Measurements from ENCODE around the gene RTF1.

RTF1 gene

GRCh38 chr15:41494190-41494921 is 77.5 kb downstream of the RTF1 start:
- peaks cover 0 to 7% of the 10 kb centered on the region in 2 donors for H3K27me3 ChIP-seq (ENCODE audit: control insufficient read depth in 2 of 2, insufficient read depth in 2 of 2, low read length in 2 of 2)
- H3K9ac ChIP-seq (ENCODE audit: low read depth in 1 of 2, low read length in 2 of 2): peak overlapping the region; percentile 41 to 74
- H3K36me3 ChIP-seq (ENCODE audit: control insufficient read depth in 2 of 2, insufficient read depth in 2 of 2, low read length in 2 of 2): no peaks in the 10 kb centered on the region
- H3K9me3 ChIP-seq (ENCODE audit: control insufficient read depth in 2 of 2, low read length in 2 of 2): no peaks in the 10 kb centered on the region
- peak overlapping the region; percentile 55 to 78 for H3K4me3 ChIP-seq (ENCODE audit: low read length in 2 of 2)
- peaks cover 24 to 26% of the 10 kb centered on the region in 2 donors for H3K4me1 ChIP-seq (ENCODE audit: control insufficient read depth in 2 of 2, insufficient read depth in 2 of 2, low read length in 2 of 2)
- H3K27ac ChIP-seq (ENCODE audit: low read depth in 2 of 2, low read length in 2 of 2): peak overlapping the region; percentile 90 to 93

GRCh38 chr15:41494922-41495735 is 78.2 kb downstream of the RTF1 start:
- peaks cover under 1 to 7% of the 10 kb centered on the region in 2 donors for H3K27me3 ChIP-seq (ENCODE audit: control insufficient read depth in 2 of 2, insufficient read depth in 2 of 2, low read length in 2 of 2)
- H3K9ac ChIP-seq (ENCODE audit: low read depth in 1 of 2, low read length in 2 of 2): peak overlapping the region; percentile 61 to 74
- H3K27ac ChIP-seq (ENCODE audit: low read depth in 2 of 2, low read length in 2 of 2): peak overlapping the region; percentile 90 to 93
- peaks cover 24 to 26% of the 10 kb centered on the region in 2 donors for H3K4me1 ChIP-seq (ENCODE audit: control insufficient read depth in 2 of 2, insufficient read depth in 2 of 2, low read length in 2 of 2)
- H3K4me3 ChIP-seq (ENCODE audit: low read length in 2 of 2): peak overlapping the region; percentile 55 to 78
- H3K36me3 ChIP-seq (ENCODE audit: control insufficient read depth in 2 of 2, insufficient read depth in 2 of 2, low read length in 2 of 2): no peaks in the 10 kb centered on the region
- H3K9me3 ChIP-seq (ENCODE audit: control insufficient read depth in 2 of 2, low read length in 2 of 2): no peaks in the 10 kb centered on the region

DNA sequence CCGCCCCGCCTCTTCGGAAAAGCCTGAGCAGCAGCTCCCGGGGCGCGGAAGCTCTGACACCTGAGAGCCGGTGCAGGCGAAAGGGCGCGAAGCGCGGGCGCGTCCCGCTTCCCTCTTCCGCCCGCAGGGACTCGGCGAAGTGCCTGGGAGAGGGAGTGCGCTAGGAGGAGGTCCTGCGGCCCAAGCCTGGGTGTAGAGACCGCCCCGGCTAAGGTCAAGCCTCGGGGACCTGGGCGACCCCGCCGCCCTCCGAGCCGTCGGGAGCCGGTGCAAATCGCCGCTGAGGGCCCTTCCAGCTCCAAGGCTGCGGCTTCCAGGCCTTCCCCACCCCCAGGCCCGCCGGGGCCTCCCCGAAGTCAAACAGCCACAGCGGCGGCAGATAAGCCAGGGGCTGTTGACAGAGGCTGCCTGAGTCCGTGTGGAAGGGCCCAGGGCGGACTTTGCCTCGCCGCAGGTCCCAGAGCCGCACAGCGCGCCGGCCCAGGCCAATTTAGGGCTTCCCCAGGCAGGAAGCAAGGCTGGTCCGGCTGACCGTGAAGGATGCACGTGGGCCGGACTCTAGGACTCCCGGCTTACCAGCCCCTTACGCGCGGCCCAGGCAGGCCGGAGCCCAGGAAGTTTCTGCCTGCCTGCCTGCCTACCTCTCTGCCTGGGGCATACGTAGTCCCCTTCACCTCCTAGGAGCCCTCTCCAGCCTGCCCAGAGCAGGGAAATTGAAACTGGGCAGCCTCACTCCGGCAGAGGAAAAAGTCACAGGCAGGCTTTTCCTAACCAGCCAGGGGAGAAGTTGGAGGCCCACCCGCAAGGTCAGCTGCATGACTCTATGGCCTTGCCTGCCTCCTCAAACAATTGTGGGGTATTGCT is 79.1 kb downstream of the RTF1 start:
- Histone ChIP-seq H3K4me1 (ENCODE audit: control insufficient read depth in 2 of 2, insufficient read depth in 2 of 2, low read length in 2 of 2) (peaks cover 24 to 26% of the 10 kb centered on the region in 2 donors), H3K27me3 (ENCODE audit: control insufficient read depth in 2 of 2, insufficient read depth in 2 of 2, low read length in 2 of 2) (peaks cover 3 to 6% of the 10 kb centered on the region in 2 donors), H3K27ac (ENCODE audit: low read depth in 2 of 2, low read length in 2 of 2) (peak overlapping the region; percentile 90 to 93), H3K9me3 (ENCODE audit: control insufficient read depth in 2 of 2, low read length in 2 of 2) (no peaks in the 10 kb centered on the region), H3K4me3 (ENCODE audit: low read length in 2 of 2) (peak overlapping the region; percentile 41 to 78), H3K9ac (ENCODE audit: low read depth in 1 of 2, low read length in 2 of 2) (peak overlapping the region in 1 of 2 donors; percentile 74), H3K36me3 (ENCODE audit: control insufficient read depth in 2 of 2, insufficient read depth in 2 of 2, low read length in 2 of 2) (no peaks in the 10 kb centered on the region)

DNA sequence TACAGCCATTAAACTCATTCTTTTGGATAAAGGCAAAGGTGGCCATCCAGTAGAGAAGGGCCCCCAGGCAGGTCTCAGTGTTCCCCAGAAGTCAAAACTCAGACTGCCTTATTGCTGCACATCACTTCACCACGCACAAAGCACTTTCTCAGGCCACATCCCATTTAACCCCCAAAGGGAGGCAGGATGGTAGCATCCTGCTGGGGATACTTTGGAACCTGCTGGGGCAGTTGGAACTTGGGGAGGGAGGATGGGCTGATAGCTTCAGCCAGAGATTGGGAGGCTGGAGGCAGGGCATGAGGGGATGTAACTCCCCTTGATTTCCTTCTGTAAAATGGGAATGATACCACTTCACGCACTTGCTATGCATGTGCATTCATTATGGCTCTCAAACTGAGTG is 81.8 kb downstream of the RTF1 start:
- Histone ChIP-seq H3K36me3 (ENCODE audit: control insufficient read depth in 2 of 2, insufficient read depth in 2 of 2, low read length in 2 of 2) (peaks cover 4 to 11% of the 10 kb centered on the region in 2 donors), H3K4me3 (ENCODE audit: low read length in 2 of 2) (no peak overlapping the region), H3K9ac (ENCODE audit: low read depth in 1 of 2, low read length in 2 of 2) (no peak overlapping the region), H3K27ac (ENCODE audit: low read depth in 2 of 2, low read length in 2 of 2) (no peak overlapping the region), H3K27me3 (ENCODE audit: control insufficient read depth in 2 of 2, insufficient read depth in 2 of 2, low read length in 2 of 2) (peaks cover 7 to 12% of the 10 kb centered on the region in 2 donors), H3K9me3 (ENCODE audit: control insufficient read depth in 2 of 2, low read length in 2 of 2) (no peaks in the 10 kb centered on the region), H3K4me1 (ENCODE audit: control insufficient read depth in 2 of 2, insufficient read depth in 2 of 2, low read length in 2 of 2) (peaks cover 12 to 18% of the 10 kb centered on the region in 2 donors)

GRCh38 chr15:41499109-41499851 is 82.4 kb downstream of the RTF1 start:
- Histone ChIP-seq H3K27me3 (ENCODE audit: control insufficient read depth in 2 of 2, insufficient read depth in 2 of 2, low read length in 2 of 2) (peaks cover 7 to 12% of the 10 kb centered on the region in 2 donors), H3K27ac (ENCODE audit: low read depth in 2 of 2, low read length in 2 of 2) (no peak overlapping the region), H3K36me3 (ENCODE audit: control insufficient read depth in 2 of 2, insufficient read depth in 2 of 2, low read length in 2 of 2) (peaks cover 4 to 11% of the 10 kb centered on the region in 2 donors), H3K9ac (ENCODE audit: low read depth in 1 of 2, low read length in 2 of 2) (no peak overlapping the region), H3K4me1 (ENCODE audit: control insufficient read depth in 2 of 2, insufficient read depth in 2 of 2, low read length in 2 of 2) (peaks cover 12 to 18% of the 10 kb centered on the region in 2 donors), H3K4me3 (ENCODE audit: low read length in 2 of 2) (no peak overlapping the region), H3K9me3 (ENCODE audit: control insufficient read depth in 2 of 2, low read length in 2 of 2) (no peaks in the 10 kb centered on the region)

- no peak overlapping the region for H3K4me3 ChIP-seq (ENCODE audit: low read length in 2 of 2)
- peaks cover 5 to 9% of the 10 kb centered on the region in 2 donors for H3K4me1 ChIP-seq (ENCODE audit: control insufficient read depth in 2 of 2, insufficient read depth in 2 of 2, low read length in 2 of 2)
These were observed 84.5 kb downstream of the RTF1 start for GRCh38 chr15:41501191-41501917.

GRCh38 chr15:41501931-41502794 is 85.3 kb downstream of the RTF1 start:
- H3K9ac ChIP-seq (ENCODE audit: low read depth in 1 of 2, low read length in 2 of 2): no peak overlapping the region
- peaks cover 2 to 7% of the 10 kb centered on the region in 2 donors for H3K4me1 ChIP-seq (ENCODE audit: control insufficient read depth in 2 of 2, insufficient read depth in 2 of 2, low read length in 2 of 2)
- peak overlapping the region; percentile 50 to 60 for H3K4me3 ChIP-seq (ENCODE audit: low read length in 2 of 2)
- H3K27ac ChIP-seq (ENCODE audit: low read depth in 2 of 2, low read length in 2 of 2): no peak overlapping the region
- H3K9me3 ChIP-seq (ENCODE audit: control insufficient read depth in 2 of 2, low read length in 2 of 2): no peaks in the 10 kb centered on the region
- peaks cover 7 to 9% of the 10 kb centered on the region in 2 donors for H3K27me3 ChIP-seq (ENCODE audit: control insufficient read depth in 2 of 2, insufficient read depth in 2 of 2, low read length in 2 of 2)
- H3K36me3 ChIP-seq (ENCODE audit: control insufficient read depth in 2 of 2, insufficient read depth in 2 of 2, low read length in 2 of 2): peaks cover 6 to 11% of the 10 kb centered on the region in 2 donors

More at GRCh38 chr15:41501191-41501917, 84.5 kb downstream of the RTF1 start:
- no peak overlapping the region for H3K9ac ChIP-seq (ENCODE audit: low read depth in 1 of 2, low read length in 2 of 2)
- no peaks in the 10 kb centered on the region for H3K9me3 ChIP-seq (ENCODE audit: control insufficient read depth in 2 of 2, low read length in 2 of 2)
- peaks cover 7 to 12% of the 10 kb centered on the region in 2 donors for H3K27me3 ChIP-seq (ENCODE audit: control insufficient read depth in 2 of 2, insufficient read depth in 2 of 2, low read length in 2 of 2)
- H3K36me3 ChIP-seq (ENCODE audit: control insufficient read depth in 2 of 2, insufficient read depth in 2 of 2, low read length in 2 of 2): peaks cover 6 to 11% of the 10 kb centered on the region in 2 donors
- no peak overlapping the region for H3K27ac ChIP-seq (ENCODE audit: low read depth in 2 of 2, low read length in 2 of 2)

- H3K4me1 ChIP-seq (ENCODE audit: control insufficient read depth in 2 of 2, insufficient read depth in 2 of 2, low read length in 2 of 2): peaks cover 9 to 11% of the 10 kb centered on the region in 2 donors
- H3K4me3 ChIP-seq (ENCODE audit: low read length in 2 of 2): peak overlapping the region in 1 of 2 donors; percentile 60
- H3K9ac ChIP-seq (ENCODE audit: low read depth in 1 of 2, low read length in 2 of 2): no peak overlapping the region
- H3K27me3 ChIP-seq (ENCODE audit: control insufficient read depth in 2 of 2, insufficient read depth in 2 of 2, low read length in 2 of 2): peaks cover 7 to 9% of the 10 kb centered on the region in 2 donors
- H3K27ac ChIP-seq (ENCODE audit: low read depth in 2 of 2, low read length in 2 of 2): no peak overlapping the region
- peaks cover 6 to 11% of the 10 kb centered on the region in 2 donors for H3K36me3 ChIP-seq (ENCODE audit: control insufficient read depth in 2 of 2, insufficient read depth in 2 of 2, low read length in 2 of 2)
- H3K9me3 ChIP-seq (ENCODE audit: control insufficient read depth in 2 of 2, low read length in 2 of 2): no peaks in the 10 kb centered on the region
These were observed 86.1 kb downstream of the RTF1 start for GRCh38 chr15:41502795-41503668.
